ENCODE results near the gene CYP17A1.

- no peak for TF ChIP-seq CTCF (IDR thresholded peaks at IDR 0.05)
- no peak for TF ChIP-seq POLR2A (IDR thresholded peaks at IDR 0.05)
Observed at GRCh38 chr10:102872163-102872562, 35.0 kb upstream of the CYP17A1 start.
